AG09309 (cell line): Measurements from ENCODE around the gene EFCAB5.
"Not testable (repeated sequence)": the region's sequence is repeated elsewhere in the genome, so short reads cannot be mapped to it uniquely, and the experiment has no call there.

Experiments
- DNase-seq: peaks from one replicate; pipeline ENCODE4 v3.0.0-alpha.2; 2010; ENCODE audit warnings: low read depth
- H3K4me3 ChIP-seq: 2 replicates; pipeline ENCODE4 v1.5.1; 2011; ENCODE audit warnings: mild to moderate bottlenecking, low read depth, low read length, moderate library complexity; ENCODE audit not compliant: control insufficient read depth
- CTCF ChIP-seq: IDR thresholded peaks from 2 replicates; pipeline ENCODE4 v1.5.1; 2011; ENCODE audit warnings: mild to moderate bottlenecking, low read depth, low read length, inconsistent platforms; ENCODE audit not compliant: insufficient read depth, control insufficient read depth; ENCODE audit errors: missing control alignments

EFCAB5 gene

GRCh38 chr17:29941334-29941733 lies at the start of gene EFCAB5:
Gene EFCAB5 (plus strand): TSS chr17:29941634. CDS start chr17:29941797, 163 bp downstream.
- no peak for DNase-seq
- H3K4me3 ChIP-seq = no peak within 1 kb of the TSS
- TF ChIP-seq CTCF = no peak

GRCh38 chr17:29892201-29892600 lies 49.2 kb upstream of the EFCAB5 start:
- no peak for TF ChIP-seq CTCF
- H3K4me3 ChIP-seq = no peak overlapping the region
- no peak for DNase-seq

- not testable (repeated sequence) for DNase-seq, H3K4me3 ChIP-seq
Measured at GRCh38 chr17:29897136-29897535, 44.3 kb upstream of the EFCAB5 start.

- no peak for TF ChIP-seq CTCF
- no peak overlapping the region for H3K4me3 ChIP-seq
- DNase-seq = no peak
Measured at GRCh38 chr17:29903471-29903870, 38.0 kb upstream of the EFCAB5 start.

- no peak overlapping the region for H3K4me3 ChIP-seq
- TF ChIP-seq CTCF = no peak
- no peak for DNase-seq
Measured at GRCh38 chr17:29905086-29905878, 36.2 kb upstream of the EFCAB5 start.

GRCh38 chr17:29905879-29906167 lies 35.6 kb upstream of the EFCAB5 start:
- no peak overlapping the region for H3K4me3 ChIP-seq
- TF ChIP-seq CTCF = no peak
- no peak for DNase-seq

GRCh38 chr17:29906969-29907368 lies 34.5 kb upstream of the EFCAB5 start:
- no peak for TF ChIP-seq CTCF
- no peak overlapping the region for H3K4me3 ChIP-seq
- DNase-seq = no peak
